GM21390 (cell line): ENCODE results near the gene GABRG2.

Experiments used
- ATAC-seq: cut with Tn5 transposase; IDR thresholded peaks from one replicate; pipeline ENCODE4 v1.9.1; 2021; ENCODE audit not compliant: unreplicated experiment

The GABRG2 gene

GRCh38 chr5:162189719-162190118 lies 122.1 kb downstream of the GABRG2 start:
- no peak for ATAC-seq

- no peak for ATAC-seq
Observed at GRCh38 chr5:162193012-162193411, 125.4 kb downstream of the GABRG2 start.

GRCh38 chr5:162196351-162196750 lies 128.8 kb downstream of the GABRG2 start:
- no peak for ATAC-seq

GRCh38 chr5:162202285-162202880 lies 134.8 kb downstream of the GABRG2 start:
- ATAC-seq = no peak
